ENCODE results near the gene PRSS56.

DNA sequence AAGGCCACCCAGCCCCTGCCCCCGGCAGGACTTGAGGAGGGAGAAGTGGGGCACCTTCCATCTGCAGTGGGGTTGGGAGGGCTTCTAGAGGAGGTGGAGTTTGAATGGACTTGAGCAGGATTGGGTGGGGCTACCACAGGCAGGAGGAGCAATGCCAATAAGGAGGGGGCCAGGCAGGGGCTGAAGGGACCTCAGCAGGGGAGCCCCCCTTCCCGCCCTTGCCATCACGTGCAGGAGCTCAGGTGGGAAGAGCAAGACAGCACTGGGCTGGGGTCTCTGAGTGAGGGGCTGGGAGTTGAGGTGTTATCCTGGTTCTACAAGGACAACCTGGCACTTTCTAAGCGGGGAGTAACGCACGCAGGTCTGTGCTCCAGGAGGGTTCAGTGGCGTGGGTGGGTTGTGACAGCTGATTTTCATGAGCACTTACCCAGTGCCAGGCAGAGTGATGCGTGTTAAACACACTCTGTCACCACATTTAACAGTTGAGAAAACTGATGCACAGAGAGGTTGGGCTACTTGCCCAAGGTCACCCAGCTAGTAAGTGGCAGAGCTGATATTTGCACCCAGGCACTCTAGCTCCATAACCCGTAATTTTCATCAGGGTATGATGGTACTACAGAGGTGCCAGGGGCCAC, 10.6 kb downstream of the PRSS56 start:
- TF ChIP-seq EP300 (IDR thresholded peaks at IDR 0.05; ENCODE audit: borderline replicate concordance) (no peak), ZBTB7A (IDR thresholded peaks at IDR 0.05; ENCODE audit: low read depth) (no peak), TCF12 (IDR thresholded peaks at IDR 0.05; ENCODE audit: low read depth) (no peak), RAD21 (IDR thresholded peaks at IDR 0.05; ENCODE audit: low read depth) (no peak), NFIC (IDR thresholded peaks at IDR 0.05) (no peak), TAF1 (IDR thresholded peaks at IDR 0.05; ENCODE audit: low read depth) (no peak), EGR1 (IDR thresholded peaks at IDR 0.05) (no peak), FOXM1 (IDR thresholded peaks at IDR 0.05; ENCODE audit: borderline replicate concordance, low read depth) (no peak)
- TF ChIP-seq, protein P1, sequence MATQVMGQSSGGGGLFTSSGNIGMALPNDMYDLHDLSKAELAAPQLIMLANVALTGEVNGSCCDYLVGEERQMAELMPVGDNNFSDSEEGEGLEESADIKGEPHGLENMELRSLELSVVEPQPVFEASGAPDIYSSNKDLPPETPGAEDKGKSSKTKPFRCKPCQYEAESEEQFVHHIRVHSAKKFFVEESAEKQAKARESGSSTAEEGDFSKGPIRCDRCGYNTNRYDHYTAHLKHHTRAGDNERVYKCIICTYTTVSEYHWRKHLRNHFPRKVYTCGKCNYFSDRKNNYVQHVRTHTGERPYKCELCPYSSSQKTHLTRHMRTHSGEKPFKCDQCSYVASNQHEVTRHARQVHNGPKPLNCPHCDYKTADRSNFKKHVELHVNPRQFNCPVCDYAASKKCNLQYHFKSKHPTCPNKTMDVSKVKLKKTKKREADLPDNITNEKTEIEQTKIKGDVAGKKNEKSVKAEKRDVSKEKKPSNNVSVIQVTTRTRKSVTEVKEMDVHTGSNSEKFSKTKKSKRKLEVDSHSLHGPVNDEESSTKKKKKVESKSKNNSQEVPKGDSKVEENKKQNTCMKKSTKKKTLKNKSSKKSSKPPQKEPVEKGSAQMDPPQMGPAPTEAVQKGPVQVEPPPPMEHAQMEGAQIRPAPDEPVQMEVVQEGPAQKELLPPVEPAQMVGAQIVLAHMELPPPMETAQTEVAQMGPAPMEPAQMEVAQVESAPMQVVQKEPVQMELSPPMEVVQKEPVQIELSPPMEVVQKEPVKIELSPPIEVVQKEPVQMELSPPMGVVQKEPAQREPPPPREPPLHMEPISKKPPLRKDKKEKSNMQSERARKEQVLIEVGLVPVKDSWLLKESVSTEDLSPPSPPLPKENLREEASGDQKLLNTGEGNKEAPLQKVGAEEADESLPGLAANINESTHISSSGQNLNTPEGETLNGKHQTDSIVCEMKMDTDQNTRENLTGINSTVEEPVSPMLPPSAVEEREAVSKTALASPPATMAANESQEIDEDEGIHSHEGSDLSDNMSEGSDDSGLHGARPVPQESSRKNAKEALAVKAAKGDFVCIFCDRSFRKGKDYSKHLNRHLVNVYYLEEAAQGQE (IDR thresholded peaks at IDR 0.05; ENCODE audit: low read depth): no peak
- TF ChIP-seq, protein P2, sequence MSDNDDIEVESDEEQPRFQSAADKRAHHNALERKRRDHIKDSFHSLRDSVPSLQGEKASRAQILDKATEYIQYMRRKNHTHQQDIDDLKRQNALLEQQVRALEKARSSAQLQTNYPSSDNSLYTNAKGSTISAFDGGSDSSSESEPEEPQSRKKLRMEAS (IDR thresholded peaks at IDR 0.05): no peak
